SIG-M5 treated with dmso at 0.1 percent for 504 hours (cell line): ENCODE data around the gene CNEP1R1.

ENCODE experiments used
- DNase-seq: peaks from one replicate; lab custom pipeline; 2025; ENCODE audit not compliant: unreplicated experiment; lab: John Stamatoyannopoulos, UW

The CNEP1R1 gene

DNA sequence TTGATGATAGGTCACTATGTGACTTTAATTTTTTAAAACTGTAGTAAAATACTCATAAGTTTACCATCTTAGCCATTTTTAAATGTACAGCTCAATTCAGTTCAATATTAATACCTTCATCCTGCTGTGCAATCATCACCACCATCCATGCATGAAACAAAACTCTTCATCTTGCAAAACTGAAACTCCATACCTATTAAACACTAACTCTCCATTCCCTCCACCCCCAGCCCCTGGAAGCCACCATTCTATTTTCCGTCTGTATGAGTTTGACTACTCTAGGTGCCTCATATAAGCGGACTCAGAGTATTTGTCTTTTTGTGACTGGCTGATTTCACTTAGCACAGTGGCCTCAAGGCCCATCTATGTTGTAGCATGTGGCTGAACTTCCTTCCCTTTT lies 9.4 kb upstream of the CNEP1R1 start:
- DNase-seq: no peak

DNA sequence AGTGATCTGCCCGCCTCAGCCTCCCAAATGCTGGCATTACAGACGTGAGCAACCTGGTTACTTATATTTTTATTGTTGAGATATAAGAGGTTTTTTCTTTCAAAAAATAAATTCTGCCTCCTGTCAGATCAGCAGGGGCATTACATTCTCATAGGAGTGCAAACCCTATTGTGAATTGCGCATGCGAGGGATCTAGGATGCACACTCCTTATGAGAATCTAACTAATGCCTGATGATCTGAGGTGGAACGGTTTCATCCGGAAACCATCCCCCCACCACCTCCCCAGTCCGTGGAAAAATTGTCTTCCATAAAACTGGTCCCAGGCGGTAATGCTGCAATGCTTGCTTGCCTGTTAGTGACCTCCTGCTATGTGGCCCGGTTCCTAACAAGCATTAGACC lies 7.5 kb upstream of the CNEP1R1 start:
- no peak for DNase-seq

DNA sequence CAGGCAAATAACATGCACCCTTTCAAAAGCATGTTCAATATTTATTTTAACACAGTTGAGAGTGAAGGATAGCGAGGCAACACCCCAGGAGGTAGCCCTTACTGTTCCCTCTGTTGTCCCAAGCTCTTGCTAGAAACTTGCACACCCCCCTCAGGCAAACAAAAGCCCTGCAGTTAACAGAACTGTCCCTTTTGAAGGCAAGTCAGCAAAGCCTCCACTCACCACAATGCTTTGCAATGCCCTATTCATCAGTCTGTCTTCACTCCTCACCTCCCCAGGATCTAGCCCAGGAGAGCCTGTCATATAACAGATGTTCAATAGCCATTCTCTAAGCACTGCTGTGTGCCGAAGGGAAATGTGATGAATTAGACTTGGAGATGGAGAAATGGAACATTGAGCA lies 3.5 kb upstream of the CNEP1R1 start:
- DNase-seq: peak; percentile 26

DNA sequence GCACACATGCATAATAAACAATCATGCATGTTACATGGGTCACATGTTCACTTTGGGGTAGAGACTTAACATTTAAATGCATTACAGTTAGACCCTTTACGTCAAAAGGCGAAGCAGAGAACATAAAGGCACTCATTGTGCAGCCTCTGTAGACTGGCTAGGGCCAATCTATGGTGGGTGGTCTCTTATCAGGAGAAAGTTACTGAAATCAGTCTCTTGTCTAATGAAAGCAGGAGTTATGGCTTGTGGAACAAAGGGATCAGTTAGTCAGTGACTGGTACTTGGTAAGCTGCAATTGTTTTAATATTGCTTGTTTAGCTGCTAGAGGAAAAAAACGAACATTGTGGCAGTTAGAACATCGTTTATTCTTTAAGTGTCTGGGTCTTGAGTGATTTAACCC lies 1.4 kb upstream of the CNEP1R1 start:
- DNase-seq: no peak

DNA sequence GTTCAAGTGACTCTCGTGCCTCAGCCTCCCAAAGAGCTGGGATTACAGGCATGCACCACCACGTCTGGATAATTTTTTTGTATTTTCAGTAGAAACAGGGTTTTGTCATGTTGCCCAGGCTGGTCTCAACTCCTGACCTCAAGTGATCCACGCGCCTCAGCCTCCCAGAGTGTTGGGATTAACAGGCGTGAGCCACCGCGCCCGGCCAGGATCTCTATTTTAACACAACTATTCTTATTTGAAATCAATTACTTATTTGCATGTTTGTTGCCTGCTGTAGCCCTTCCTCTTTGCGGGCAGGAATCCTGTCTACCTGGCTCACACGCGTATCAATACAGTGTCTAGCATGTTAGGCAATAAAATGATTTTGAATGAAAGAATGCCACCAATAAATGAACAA lies 818 bp upstream of the CNEP1R1 start:
- DNase-seq: no peak

DNA sequence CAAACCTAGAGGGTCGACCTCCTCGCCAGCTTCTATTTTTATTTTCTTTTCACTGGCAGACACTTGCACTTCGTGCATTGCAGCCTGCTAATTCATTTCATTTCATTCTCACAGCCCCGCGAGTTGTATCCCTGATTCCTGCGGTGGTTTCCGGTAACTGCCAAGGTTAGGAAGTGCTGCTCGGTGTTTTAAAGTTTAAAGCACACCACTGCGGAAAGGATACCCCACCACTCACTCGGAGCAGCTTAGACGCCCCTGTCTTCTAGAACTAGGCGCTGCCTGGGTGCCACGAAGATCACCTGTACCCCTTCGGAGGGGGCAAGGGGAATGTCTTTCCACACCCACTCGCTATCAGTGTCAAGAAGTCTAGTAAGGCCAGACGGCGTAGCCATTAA lies 509 bp downstream of the CNEP1R1 start:
- DNase-seq: no peak

DNA sequence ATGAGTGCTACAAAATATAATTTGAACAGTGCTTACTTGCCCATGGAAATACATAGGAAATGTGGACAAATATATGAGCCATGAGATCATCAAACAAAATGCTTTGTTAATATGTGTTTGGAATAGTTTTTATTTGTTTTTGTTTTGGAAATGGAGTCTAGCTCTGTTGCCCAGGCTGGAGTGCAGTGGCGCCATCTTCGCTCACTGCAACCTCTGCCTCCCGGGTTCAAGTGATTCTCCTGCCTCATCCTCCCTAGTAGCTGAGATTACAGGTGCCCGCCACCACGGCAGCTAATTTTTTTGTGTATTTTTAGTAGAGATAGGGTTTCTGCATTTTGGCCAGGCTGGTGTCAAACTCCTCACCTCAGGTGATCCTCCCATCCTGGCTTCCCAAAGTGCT lies 2.8 kb downstream of the CNEP1R1 start:
- DNase-seq: no peak

DNA sequence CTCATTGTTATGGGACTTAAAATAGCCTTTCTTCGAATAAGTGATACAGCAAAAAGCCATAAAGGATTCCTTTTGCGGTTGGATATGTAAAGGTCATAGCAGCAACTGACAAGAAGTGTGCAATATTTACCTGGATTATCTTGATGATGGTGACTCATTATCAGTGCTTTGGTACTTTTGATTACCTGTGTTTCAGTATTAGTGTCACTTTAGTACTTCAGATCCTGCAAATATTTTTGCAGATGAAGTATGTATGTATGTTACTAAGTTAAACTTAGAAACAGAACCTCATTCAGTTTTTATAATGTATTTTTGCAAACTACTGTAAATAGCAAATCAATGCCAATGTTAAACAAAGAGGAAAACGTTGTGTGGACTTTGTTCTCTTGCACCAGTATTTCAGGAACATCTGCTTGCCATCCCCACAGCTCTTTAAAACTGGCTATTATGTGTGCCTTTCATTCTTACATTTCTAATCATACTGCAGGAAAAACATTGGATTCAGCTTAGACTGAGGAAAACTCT lies 10.5 kb downstream of the CNEP1R1 start:
- no peak for DNase-seq

DNA sequence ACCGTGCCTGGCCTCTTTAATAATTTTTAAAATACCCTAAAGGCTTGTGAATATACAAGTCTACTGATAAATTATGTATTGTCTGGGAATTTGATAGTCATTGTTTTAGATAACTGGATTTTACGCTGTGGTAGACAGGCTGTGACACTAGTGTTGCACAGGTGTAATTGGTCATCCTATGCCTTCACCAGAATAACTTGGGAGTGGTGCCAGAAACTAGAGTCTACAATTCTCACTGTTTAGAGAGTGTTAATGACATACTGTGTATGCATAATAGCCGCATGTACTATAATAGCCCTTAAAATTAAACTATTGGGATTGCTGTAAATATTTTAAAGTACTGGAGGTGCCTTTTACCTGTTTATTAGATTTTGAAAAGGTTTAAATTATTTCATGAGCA lies 11.4 kb downstream of the CNEP1R1 start:
- DNase-seq: no peak

DNA sequence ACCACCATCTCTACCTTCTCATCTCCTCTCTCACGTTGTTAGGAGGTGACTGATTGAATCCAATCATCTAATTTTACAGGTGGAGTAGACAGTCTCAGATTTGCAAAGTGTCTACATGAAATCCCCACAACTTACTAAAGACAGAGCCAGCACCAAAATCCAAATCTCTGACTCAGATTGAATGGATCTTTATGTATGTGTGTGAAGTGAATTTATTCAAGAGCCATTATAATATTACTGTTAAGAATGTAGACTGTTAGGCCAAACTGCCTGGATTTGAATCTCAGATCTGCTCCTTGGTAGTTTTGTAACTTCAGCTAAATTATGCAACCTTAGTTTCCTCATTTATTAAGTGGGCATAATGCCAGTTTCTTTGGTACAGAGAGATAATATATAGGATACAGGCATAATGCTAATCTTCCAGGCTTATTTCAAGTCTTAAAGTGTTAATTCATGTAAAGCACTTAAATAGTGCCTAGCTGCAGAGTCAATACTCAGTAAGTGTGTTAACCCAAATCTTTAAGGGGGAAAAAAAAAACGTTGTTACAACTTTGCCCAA lies 12.7 kb downstream of the CNEP1R1 start:
- DNase-seq: peak; percentile 38

DNA sequence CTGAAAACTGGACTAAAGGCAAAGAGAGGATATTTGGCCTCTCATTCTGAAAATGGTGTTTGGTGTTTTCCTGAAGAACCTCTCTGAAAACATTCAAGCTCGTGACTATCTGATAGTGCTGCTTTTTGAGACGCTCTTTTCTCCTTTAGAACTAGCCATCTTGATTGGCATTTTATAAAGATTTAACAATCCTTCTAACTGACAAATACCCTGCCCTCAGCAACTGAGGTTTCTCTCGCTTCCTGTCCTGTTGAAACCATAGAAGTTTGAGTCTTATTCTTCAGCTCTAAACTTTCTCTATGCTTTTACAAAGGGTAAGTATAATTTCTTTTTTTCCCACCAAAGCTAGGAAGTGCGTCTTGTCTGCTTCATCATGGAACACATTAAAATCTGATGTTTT lies 13.3 kb downstream of the CNEP1R1 start:
- no peak for DNase-seq

DNA sequence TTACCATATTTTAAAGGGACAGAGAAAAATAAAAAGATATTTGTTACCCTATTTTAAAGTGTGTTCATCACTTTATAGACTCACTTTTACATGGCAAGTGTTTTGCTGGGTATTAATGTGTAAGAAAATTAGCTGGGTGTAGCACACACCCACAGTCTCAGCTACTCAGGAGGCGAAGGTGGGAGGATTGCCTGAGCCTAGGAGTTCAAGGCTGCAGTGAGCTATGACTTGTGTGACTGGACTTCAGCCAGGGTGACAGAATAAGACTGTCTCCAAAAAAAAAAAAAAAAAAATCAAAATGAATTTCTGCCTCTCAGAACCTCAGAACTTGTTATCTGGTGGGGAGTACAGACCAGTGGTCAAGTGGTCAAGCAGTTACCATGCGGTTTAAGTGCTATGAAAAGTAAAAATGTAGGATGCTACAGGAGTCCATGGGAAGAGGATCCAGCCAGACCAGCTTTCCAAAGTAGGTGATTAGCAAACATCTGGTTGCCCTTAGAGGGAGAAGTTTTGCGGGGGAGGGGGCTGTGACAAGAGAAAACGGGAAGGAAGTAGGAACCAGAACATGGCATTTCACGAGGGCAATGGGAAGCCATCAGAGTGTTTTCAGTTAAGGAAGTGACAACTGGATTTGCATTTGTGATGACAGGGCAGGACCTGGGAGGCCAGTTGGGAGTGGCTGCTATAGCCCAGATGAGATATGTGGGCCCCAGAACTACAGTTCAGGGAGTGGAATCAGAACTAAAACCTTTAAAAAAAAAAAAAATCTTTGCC lies 13.9 kb downstream of the CNEP1R1 start:
- peak; percentile 88 for DNase-seq

DNA sequence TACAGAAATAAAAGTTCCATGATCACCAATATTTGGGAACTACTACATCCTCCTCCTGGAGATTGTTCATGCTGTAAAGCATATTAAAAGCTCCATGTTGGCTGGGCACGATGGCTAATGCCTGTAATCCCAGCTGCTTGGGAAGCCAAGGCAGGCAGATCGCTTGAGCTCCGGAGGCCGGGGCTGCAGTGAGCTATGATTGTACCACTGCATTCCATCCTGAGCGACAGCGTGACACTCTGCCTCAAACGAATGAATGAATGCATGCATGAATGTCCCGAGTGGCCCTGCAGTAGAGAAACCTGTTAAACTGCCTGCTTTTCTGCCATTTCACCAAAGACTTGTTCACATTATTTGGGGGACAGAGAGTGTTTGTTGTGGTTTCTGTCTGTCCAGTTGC lies 15.0 kb downstream of the CNEP1R1 start:
- no peak for DNase-seq

DNA sequence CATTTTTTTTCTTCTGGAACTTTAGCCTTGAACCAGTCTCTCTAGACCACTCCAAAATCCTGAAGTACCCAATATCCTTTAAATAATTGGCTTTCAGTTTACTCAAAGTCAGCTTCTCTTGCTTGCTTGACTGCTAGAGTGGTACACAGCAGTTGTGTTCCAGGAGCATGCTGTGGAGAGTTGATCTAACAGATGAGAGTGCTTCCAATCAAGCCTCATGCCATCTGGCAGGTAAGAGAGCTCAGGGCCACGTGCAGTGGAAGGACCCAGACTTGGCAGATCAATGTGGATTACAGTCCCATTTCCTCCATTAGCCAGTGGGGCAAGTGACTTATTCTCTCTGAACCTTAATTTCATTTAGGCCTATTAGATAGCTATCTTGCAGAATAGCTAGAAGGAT lies 15.7 kb downstream of the CNEP1R1 start:
- no peak for DNase-seq

DNA sequence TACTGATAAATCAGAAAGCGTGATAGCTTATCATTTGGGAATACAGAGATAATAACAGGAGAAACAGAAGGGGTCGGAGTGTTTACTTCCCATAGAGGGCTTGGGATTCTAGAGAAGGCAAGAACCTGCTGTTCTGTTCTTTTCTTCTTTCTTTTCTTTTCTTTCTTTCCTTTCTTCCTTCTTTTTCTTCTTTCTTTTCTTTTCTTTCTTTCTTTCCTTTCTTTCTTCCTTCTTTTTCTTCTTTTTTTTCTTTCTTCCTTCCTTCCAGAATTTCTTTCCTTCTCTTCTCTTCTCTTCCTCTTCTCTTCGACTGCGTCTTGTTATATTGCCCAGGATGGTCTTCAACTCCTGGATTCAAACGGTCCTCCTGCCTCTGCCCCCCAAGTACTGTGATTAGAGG lies 18.3 kb downstream of the CNEP1R1 start:
- no peak for DNase-seq

DNA sequence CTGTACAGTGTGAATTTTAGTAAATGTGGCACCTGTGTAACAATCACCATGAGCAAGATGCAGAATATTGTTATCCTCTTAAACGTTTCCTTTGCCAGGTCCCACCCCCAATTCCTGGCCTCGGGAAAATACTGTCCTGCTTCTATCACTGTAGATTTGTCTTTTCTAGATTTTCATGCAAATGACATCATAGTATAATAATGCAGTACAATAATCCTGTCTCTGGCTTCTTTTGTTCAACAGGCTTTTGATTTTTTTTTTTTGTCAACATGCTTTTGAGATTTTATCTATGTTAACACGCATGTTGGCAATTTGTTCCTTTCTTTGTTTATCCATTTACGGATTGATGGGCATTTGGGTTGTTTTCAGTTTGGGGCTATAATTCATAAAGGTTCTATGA lies 20.4 kb downstream of the CNEP1R1 start:
- no peak for DNase-seq

DNA sequence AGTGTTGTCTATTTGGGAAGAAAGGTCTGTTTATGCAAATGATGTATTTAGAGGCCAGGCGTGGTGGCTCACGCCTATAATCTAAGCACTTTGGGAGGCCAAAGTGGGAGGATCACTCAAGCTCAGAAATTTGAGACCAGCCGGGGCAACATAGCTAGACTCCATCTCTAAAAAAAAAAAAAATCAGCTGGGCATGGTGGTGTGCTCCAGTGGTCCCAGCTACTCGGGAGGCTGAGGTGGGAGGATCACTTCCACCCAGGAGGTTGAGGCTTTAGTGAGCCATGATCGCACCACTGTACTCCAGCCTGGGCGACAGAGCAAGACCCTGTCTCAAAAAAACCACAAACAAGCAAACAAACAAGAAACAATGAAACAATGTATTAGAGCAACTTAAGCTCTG lies 21.8 kb downstream of the CNEP1R1 start:
- DNase-seq: no peak

DNA sequence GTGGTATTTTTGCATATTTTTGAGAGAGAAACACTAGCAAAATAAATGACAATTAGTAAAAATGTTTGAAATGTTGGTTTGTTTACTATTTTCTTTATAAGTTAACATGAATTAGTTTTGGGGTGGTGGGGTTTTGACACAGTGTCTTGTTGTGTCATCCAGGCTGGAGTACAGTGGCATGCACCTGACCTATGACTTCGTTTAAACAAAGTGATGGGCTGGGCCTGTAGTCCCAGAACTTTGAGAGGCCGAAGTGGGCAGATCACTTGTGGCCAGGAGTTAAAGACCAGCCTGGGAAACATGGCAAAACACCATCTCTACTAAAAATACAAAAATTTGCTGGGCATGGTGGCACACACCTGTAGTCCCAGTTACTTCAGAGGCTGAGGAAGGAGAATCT lies 22.8 kb downstream of the CNEP1R1 start:
- no peak for DNase-seq

DNA sequence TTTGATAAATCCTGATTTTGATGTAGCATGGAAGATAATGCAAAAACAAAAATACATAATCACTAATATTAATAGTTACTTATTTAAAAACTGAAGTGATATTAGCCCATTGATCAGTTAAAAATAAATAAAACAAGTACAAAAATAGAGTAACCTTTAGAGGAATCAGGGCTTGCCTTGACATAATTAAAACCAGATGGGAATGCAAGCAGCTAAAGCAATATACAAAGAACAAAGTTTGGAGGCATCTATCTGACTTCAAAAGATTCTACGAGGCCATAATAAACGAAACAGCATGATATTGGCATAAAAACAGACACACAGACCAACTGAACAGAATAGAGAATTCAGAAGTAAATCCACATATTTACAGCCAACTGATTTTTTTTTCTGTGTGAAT lies 25.8 kb downstream of the CNEP1R1 start:
- DNase-seq: no peak

DNA sequence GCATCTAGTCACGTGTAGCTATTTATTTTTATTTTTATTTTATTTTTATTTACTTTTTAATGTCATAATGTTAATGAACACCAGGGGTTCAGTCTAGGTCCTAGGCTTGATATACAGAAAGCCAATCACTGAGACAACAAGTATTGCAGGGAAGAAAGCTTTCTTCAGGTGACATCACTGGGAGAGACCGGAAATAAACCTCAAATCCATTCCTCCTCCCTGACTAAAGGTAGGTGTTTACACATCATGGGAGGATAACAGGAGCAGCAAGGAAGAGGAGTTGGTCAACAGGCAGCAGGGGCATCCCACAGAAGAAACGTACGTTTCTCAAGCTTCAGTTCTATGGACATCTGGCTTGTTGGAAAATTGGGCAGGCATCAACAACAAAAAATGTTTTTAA lies 31.2 kb downstream of the CNEP1R1 start:
- DNase-seq: no peak

DNA sequence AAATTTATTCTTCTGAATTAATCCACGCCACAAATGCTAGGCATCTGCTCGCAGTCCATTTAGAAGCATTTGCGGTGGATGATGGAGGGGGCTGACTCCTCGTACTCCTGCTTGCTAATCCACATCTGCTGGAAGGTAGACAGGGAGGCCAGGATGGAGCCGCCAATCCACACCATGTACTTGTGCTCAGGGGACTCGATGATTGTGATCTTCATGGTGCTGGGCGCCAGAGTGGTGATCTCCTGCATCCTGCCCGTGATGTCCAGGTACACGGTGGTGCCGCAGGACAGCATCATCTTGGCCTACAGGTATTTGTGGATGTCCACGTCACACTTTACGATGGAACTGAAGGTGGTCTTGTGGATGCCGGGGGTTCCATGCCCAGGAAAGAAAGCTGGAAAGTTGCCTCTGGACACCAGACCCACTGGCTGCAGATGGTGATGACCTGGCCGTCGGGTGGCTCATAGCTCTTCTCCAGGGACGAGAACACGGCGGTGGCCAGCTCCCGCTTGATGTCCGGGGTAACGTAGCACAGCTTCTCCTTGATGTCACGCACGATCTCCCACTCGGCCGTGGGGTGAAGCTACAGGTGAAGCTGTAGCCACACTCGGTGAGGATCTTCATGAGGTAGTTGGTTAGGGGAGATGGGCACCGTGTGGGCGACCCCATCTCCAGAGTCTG lies 33.2 kb downstream of the CNEP1R1 start:
- DNase-seq: no peak

DNA sequence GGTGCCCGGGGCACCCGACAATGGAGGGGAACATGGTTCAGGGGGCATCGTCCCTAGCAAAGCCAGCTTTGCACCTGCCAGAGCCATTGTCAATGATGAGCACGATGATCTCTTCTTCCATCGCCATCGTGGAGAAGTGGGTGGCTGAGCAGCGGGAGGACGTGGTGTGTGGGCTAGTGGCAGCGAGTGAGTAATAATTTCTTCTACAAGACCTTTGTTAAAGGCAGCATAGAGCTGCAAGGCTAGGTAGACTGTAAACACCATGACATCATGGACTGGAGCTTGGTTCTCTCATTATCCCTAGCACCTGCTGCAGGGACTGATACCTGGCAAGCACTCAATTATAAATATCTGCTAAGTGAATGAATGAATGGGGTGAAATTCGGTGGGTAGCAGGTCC lies 34.1 kb downstream of the CNEP1R1 start:
- DNase-seq: no peak
